ENCODE measurements around the gene HOXC5. TPM values are rescaled to one million over a fixed set of nuclear protein-coding genes. Genes with fewer than 3 reads are reported as not detected.

The HOXC5 gene
- total and polyA plus RNA-seq, 4 experiments from 2014 or later, result not detected

DNA sequence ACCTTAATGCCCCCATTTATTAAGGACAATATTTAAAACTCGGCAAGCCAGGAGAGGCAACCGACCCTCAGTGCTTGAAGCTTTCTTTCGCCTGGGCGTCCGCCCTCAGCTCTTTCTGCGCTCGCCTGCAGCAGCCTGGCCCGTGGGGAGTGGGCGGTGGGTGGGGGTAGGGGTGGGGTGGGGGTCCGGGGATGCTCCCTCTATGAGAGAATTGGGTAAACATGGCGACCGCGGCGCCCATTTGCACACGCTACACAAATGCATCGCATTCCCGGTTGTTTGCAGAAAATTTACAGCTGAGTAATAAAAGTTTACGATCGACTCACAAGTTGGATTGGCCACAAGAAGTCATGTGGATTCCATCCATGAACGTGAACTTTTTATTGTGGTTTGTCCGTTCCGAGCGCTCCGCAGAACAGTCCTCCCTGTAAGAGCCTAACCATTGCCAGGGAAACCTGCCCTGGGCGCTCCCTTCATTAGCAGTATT lies 16.3 kb upstream of the HOXC5 start:
- Mint-ChIP-seq H3K36me3 (peaks cover 0 to 1% of the 10 kb centered on the region in 2 donors), H3K4me3 (peak overlapping the region in 2 of 8 donors; percentile 21 to 31), H3K27ac (peak overlapping the region in 2 of 7 donors; percentile 22 to 48), H3K9me3 (peaks cover 0 to 3% (median 0%) of the 10 kb centered on the region in 8 donors), H3K4me1 (peaks cover 6 to 32% (median 19%) of the 10 kb centered on the region in 4 donors), H3K27me3 (peaks cover 44 to 66% of the 10 kb centered on the region in 2 donors)
- intact Hi-C loops (cut with micrococcal nuclease), result no loop called here
- CTCF ChIA-PET (ENCODE audit: partially characterized antibody), result interaction anchor here (1.0 to 3.1 kb wide), 7 partner anchors 9 to 198 kb away, joined by 3 to 14 read pairs (median 8); partner anchors contain the start of gene HOXC5
- H3K4me3 ChIP-seq (ENCODE audit: low read length in 2 of 2), result no peak overlapping the region
- POLR2A ChIA-PET (ENCODE audit: partially characterized antibody), result interaction anchor here (1.2 to 2.5 kb wide), 2 partner anchors 9 to 174 kb away, joined by 4 to 19 read pairs; partner anchors contain the start of gene HOXC8
- H3K27ac ChIP-seq (ENCODE audit: low read depth, low read length), result no peak overlapping the region
- peaks cover 21% of the 10 kb centered on the region for H3K4me1 ChIP-seq (ENCODE audit: insufficient read depth, low read length)
- DNase-seq, result no peak
- H3K9me3 ChIP-seq (ENCODE audit: control insufficient read depth in 1 of 2, low read length in 2 of 2), result no peaks in the 10 kb centered on the region
- no peaks in the 10 kb centered on the region for H3K36me3 ChIP-seq (ENCODE audit: insufficient read depth, low read length)
- peaks cover 58% of the 10 kb centered on the region for H3K27me3 ChIP-seq (ENCODE audit: insufficient read depth, low read length)

DNA sequence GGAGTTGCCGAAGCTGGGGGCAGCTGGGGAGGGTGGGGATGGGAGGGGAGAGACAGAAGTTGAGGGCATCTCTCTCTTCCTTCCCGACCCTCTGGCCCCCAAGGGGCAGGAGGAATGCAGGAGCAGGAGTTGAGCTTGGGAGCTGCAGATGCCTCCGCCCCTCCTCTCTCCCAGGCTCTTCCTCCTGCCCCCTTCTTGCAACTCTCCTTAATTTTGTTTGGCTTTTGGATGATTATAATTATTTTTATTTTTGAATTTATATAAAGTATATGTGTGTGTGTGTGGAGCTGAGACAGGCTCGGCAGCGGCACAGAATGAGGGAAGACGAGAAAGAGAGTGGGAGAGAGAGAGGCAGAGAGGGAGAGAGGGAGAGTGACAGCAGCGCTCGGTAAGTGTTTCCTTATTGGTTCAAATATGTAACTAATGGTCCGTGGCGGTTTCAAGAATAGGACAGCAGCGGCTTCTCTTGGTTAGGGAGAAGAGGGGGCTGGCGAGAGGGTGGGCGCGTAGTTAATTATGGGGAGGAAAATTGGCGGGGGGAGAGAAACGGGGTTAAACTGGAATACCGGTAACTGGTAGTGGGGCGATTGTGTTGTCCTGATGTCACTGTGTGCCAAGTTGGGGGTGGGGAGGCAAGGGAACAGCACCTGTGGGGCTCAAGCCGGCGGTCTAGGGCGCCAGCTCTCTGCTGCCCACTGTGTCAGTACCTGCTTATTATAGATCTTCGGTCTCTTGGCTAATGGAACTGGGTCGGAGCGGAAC lies 15.6 kb upstream of the HOXC5 start:
- no peaks in the 10 kb centered on the region for H3K9me3 ChIP-seq (ENCODE audit: control insufficient read depth in 1 of 2, low read length in 2 of 2)
- peak overlapping the region in 6 of 7 donors; percentile 2 to 62 (median 48) for H3K27ac Mint-ChIP-seq
- H3K4me1 ChIP-seq (ENCODE audit: insufficient read depth, low read length), result peaks cover 21% of the 10 kb centered on the region
- no peak for DNase-seq
- peaks cover 64% of the 10 kb centered on the region for H3K27me3 ChIP-seq (ENCODE audit: insufficient read depth, low read length)
- intact Hi-C loops (cut with micrococcal nuclease), result no loop called here
- peak overlapping the region; percentile 74 to 93 (median 86) for H3K4me3 Mint-ChIP-seq
- no peak overlapping the region for H3K27ac ChIP-seq (ENCODE audit: low read depth, low read length)
- H3K4me1 Mint-ChIP-seq, result peaks cover 6 to 31% (median 17%) of the 10 kb centered on the region in 4 donors
- peaks cover 47 to 67% of the 10 kb centered on the region in 2 donors for H3K27me3 Mint-ChIP-seq
- H3K36me3 Mint-ChIP-seq, result peaks cover 0 to 1% of the 10 kb centered on the region in 2 donors
- peaks cover 0 to 3% (median 0%) of the 10 kb centered on the region in 8 donors for H3K9me3 Mint-ChIP-seq
- ChIA-PET CTCF (ENCODE audit: partially characterized antibody) (interaction anchor here (0.7 to 3.1 kb wide), 11 partner anchors 9 to 197 kb away, joined by 3 to 14 read pairs (median 4); partner anchors contain the start of gene HOXC5), POLR2A (ENCODE audit: partially characterized antibody) (interaction anchor here (0.7 to 2.5 kb wide), 5 partner anchors 10 to 173 kb away, joined by 3 to 19 read pairs (median 4); partner anchors contain the start of genes HOXC8, HOXC9 and SMUG1)
- H3K4me3 ChIP-seq (ENCODE audit: low read length in 2 of 2), result peak overlapping the region; percentile 29 to 68
- no peaks in the 10 kb centered on the region for H3K36me3 ChIP-seq (ENCODE audit: insufficient read depth, low read length)

DNA sequence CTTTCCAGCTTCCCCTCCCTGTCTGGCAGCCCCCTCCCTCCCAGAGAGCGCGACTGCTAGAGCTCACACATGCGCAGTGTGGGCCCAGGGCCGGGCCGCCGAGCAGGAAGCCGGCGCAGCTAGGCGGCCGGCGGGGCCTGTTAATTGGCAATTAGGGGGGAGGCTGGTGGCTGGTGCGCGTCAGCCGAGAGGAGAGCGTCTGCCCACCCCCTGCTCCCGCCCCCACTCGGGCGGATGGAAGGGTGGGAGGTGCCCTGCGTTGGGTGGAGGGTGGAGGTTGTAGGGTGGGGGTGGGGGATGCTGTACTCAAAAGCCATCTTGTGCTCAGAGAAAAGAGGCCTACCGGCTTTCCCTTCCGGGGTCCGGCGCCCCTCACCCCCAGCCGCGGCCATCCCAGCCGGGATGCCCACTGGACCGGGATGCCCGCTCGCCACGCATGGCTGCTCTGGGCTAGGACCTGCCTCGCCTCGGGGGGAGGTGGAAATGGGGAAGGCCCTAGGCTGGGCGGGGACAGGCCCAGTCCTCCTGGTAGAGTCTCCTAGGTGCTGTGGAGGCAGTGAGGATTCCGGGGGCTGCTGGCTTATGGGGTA lies 14.9 kb upstream of the HOXC5 start:
- ChIA-PET POLR2A (ENCODE audit: partially characterized antibody) (interaction anchor here (0.7 to 2.5 kb wide), 4 partner anchors 9 to 171 kb away, joined by 3 to 19 read pairs (median 4); partner anchors contain the start of genes HOXC8, HOXC9 and SMUG1), CTCF (ENCODE audit: partially characterized antibody) (interaction anchor here (0.7 to 3.1 kb wide), 9 partner anchors 12 to 197 kb away, joined by 3 to 14 read pairs (median 6); no protein-coding TSS in a partner anchor)
- peaks cover 59% of the 10 kb centered on the region for H3K27me3 ChIP-seq (ENCODE audit: insufficient read depth, low read length)
- H3K27ac ChIP-seq (ENCODE audit: low read depth, low read length), result no peak overlapping the region
- H3K27ac Mint-ChIP-seq, result peak overlapping the region in 3 of 7 donors; percentile 37 to 57 (median 49)
- H3K27me3 Mint-ChIP-seq, result peaks cover 49 to 66% of the 10 kb centered on the region in 2 donors
- H3K9me3 Mint-ChIP-seq, result peaks cover 0 to 3% (median 0%) of the 10 kb centered on the region in 8 donors
- H3K4me3 ChIP-seq (ENCODE audit: low read length in 2 of 2), result peak overlapping the region; percentile 29 to 68
- peaks cover 6 to 31% (median 17%) of the 10 kb centered on the region in 4 donors for H3K4me1 Mint-ChIP-seq
- peak; percentile 66 to 74 (median 68) for DNase-seq
- H3K9me3 ChIP-seq (ENCODE audit: control insufficient read depth in 1 of 2, low read length in 2 of 2), result no peaks in the 10 kb centered on the region
- H3K4me3 Mint-ChIP-seq, result peak overlapping the region; percentile 74 to 93 (median 86)
- peaks cover 0 to 1% of the 10 kb centered on the region in 2 donors for H3K36me3 Mint-ChIP-seq
- H3K36me3 ChIP-seq (ENCODE audit: insufficient read depth, low read length), result no peaks in the 10 kb centered on the region
- peaks cover 21% of the 10 kb centered on the region for H3K4me1 ChIP-seq (ENCODE audit: insufficient read depth, low read length)
- intact Hi-C loops (cut with micrococcal nuclease), result no loop called here

DNA sequence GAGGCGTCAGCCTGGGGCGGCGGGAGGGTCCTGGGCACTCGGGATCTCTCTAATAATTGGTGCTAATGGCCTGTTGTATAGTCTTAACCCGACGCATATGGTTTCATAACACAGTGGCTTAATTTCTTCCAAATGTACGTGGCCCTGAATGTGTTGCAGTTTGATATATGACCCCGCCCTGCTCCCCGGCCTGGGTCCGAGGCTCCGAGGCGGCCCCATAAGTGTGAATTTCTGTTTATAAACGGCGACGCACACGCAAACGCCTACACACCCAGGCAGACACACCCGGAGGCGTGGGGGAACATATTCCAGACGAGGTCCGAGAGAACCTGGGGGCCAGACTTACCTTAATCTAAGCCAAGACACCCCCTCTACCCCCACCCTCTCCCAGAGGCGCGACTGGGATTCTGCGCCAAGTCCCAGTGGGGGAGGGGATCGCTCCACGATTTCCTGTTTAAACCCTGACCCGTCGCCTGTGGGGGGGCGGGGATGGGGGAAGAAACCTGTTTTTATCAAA lies 14.3 kb upstream of the HOXC5 start:
- Mint-ChIP-seq H3K36me3 (peaks cover 0 to 1% of the 10 kb centered on the region in 2 donors), H3K27ac (no peak overlapping the region), H3K9me3 (peaks cover 0 to 3% (median 0%) of the 10 kb centered on the region in 8 donors), H3K4me3 (peak overlapping the region in 4 of 8 donors; percentile 10 to 89 (median 37)), H3K4me1 (peaks cover 6 to 31% (median 17%) of the 10 kb centered on the region in 4 donors), H3K27me3 (peaks cover 48 to 66% of the 10 kb centered on the region in 2 donors)
- POLR2A ChIA-PET (ENCODE audit: partially characterized antibody), result interaction anchor here (2.5 kb wide), 1 partner anchor 11 kb away, joined by 19 read pairs; the partner anchor contains the start of gene HOXC8
- H3K9me3 ChIP-seq (ENCODE audit: control insufficient read depth in 1 of 2, low read length in 2 of 2), result no peaks in the 10 kb centered on the region
- peaks cover 54% of the 10 kb centered on the region for H3K27me3 ChIP-seq (ENCODE audit: insufficient read depth, low read length)
- intact Hi-C loops (cut with micrococcal nuclease), result no loop called here
- peaks cover 21% of the 10 kb centered on the region for H3K4me1 ChIP-seq (ENCODE audit: insufficient read depth, low read length)
- H3K4me3 ChIP-seq (ENCODE audit: low read length in 2 of 2), result no peak overlapping the region
- H3K36me3 ChIP-seq (ENCODE audit: insufficient read depth, low read length), result no peaks in the 10 kb centered on the region
- CTCF ChIA-PET (ENCODE audit: partially characterized antibody), result interaction anchor here (1.0 kb wide), 1 partner anchor 12 kb away, joined by 4 read pairs; no protein-coding TSS in a partner anchor
- DNase-seq, result no peak
- no peak overlapping the region for H3K27ac ChIP-seq (ENCODE audit: low read depth, low read length)

DNA sequence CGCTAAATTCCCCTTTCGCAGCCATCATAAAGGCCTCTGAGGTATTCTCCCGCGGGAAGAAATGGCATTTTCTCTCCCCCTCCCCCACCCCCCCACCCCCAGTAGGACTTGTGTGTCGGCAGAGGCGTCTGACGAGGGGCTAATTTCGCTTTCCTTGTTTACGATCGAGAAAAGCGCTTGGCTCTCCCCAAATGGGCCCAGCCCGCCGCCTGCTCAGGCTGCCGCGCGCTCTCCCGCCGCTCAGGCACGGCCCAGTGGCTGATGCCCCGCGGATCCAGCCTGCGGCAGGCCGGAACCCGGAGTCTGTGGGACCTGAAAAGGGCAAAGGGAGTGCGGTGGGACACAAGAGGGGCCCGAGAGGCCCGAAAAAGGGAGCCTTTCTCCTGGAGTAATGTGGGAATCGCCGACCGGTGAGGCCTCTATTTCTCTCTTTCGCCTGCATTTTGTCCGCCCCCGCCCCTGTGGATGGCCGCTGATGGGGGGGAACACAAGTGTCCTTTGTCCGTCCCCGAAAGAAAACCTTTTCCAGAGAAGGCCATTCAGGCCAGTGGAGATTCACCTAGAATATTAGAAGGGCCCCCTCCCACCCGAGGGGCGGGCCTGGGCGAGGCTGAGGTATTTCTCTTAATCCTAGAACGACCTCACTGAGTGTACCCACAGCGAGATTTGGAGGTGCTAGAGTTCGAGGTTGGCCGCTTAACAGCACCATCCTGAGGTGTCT lies 13.6 kb upstream of the HOXC5 start:
- peak overlapping the region in 1 of 7 donors; percentile 64 for H3K27ac Mint-ChIP-seq

DNA sequence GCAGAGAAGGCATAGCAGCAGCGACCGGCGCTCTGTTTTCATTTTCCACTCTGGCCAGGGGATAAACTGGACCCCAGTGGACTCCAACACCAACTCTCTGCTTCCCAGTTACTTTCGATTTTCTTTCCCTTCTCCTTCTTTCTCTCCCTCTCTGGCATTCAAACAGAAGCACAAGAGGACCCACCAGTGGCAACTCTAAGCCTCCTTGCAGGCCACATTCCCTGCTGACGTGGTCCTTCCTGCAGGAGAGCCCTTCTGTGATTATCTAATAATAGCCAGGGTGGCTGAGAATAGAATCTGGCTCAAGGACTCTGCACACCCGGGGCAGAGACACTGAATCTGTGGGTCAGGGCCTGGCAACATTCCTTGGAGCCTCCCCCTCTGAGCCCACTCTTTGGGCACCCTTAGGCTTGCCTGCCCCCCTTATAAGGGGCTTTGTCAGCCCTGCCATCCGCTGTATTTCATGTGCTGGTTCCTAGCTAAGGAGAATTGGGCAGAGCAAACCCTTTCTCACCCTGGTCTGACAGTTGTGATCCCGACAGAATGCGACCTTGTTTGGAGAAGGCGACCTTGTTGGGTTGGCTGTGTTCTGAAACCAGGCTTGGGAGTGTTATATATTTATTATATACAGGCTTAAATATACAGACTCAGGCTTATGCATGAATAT lies 12.8 kb upstream of the HOXC5 start:
- Mint-ChIP-seq H3K36me3 (peaks cover 0 to 1% of the 10 kb centered on the region in 2 donors), H3K27ac (no peak overlapping the region), H3K4me3 (peak overlapping the region in 2 of 8 donors; percentile 1 to 34), H3K27me3 (peaks cover 46 to 66% of the 10 kb centered on the region in 2 donors), H3K4me1 (peaks cover 6 to 20% (median 11%) of the 10 kb centered on the region in 4 donors), H3K9me3 (peaks cover 0 to 2% (median 0%) of the 10 kb centered on the region in 8 donors)
- DNase-seq, result no peak
- Histone ChIP-seq H3K27ac (ENCODE audit: low read depth, low read length) (no peak overlapping the region), H3K4me3 (ENCODE audit: low read length in 2 of 2) (no peak overlapping the region), H3K27me3 (ENCODE audit: insufficient read depth, low read length) (peaks cover 49% of the 10 kb centered on the region), H3K4me1 (ENCODE audit: insufficient read depth, low read length) (peaks cover 10% of the 10 kb centered on the region), H3K9me3 (ENCODE audit: control insufficient read depth in 1 of 2, low read length in 2 of 2) (no peaks in the 10 kb centered on the region), H3K36me3 (ENCODE audit: insufficient read depth, low read length) (no peaks in the 10 kb centered on the region)
- ChIA-PET POLR2A (ENCODE audit: partially characterized antibody) (no interaction called here), CTCF (ENCODE audit: partially characterized antibody) (no interaction called here)
- intact Hi-C loops (cut with micrococcal nuclease), result no loop called here

More for the DNA sequence above, 13.6 kb upstream of the HOXC5 start:
- H3K9me3 Mint-ChIP-seq, result peaks cover 0 to 3% (median 0%) of the 10 kb centered on the region in 8 donors
- H3K27me3 ChIP-seq (ENCODE audit: insufficient read depth, low read length), result peaks cover 50% of the 10 kb centered on the region
- POLR2A ChIA-PET (ENCODE audit: partially characterized antibody), result no interaction called here
- no peak overlapping the region for H3K27ac ChIP-seq (ENCODE audit: low read depth, low read length)
- H3K27me3 Mint-ChIP-seq, result peaks cover 49 to 69% of the 10 kb centered on the region in 2 donors
- CTCF ChIA-PET (ENCODE audit: partially characterized antibody), result no interaction called here
- peaks cover 0 to 1% of the 10 kb centered on the region in 2 donors for H3K36me3 Mint-ChIP-seq
- no peak for DNase-seq
- H3K4me1 Mint-ChIP-seq, result peaks cover 6 to 28% (median 17%) of the 10 kb centered on the region in 4 donors
- H3K4me1 ChIP-seq (ENCODE audit: insufficient read depth, low read length), result peaks cover 18% of the 10 kb centered on the region
- no peak overlapping the region for H3K4me3 ChIP-seq (ENCODE audit: low read length in 2 of 2)
- H3K4me3 Mint-ChIP-seq, result peak overlapping the region in 1 of 8 donors; percentile 36
- intact Hi-C loops (cut with micrococcal nuclease), result no loop called here
- H3K36me3 ChIP-seq (ENCODE audit: insufficient read depth, low read length), result no peaks in the 10 kb centered on the region
- no peaks in the 10 kb centered on the region for H3K9me3 ChIP-seq (ENCODE audit: control insufficient read depth in 1 of 2, low read length in 2 of 2)
